DMS153 treated with DMSO at 0.1 percent for 48 hours (cell line): ENCODE results near the gene SOX5.
"Not testable (repeated sequence)": the region's sequence is repeated elsewhere in the genome, so short reads cannot be mapped to it uniquely, and the experiment has no call there.

Experiments
- DNase-seq: peaks from one replicate; lab custom pipeline; 2025; ENCODE audit not compliant: unreplicated experiment; lab: John Stamatoyannopoulos, UW

The SOX5 gene

DNA sequence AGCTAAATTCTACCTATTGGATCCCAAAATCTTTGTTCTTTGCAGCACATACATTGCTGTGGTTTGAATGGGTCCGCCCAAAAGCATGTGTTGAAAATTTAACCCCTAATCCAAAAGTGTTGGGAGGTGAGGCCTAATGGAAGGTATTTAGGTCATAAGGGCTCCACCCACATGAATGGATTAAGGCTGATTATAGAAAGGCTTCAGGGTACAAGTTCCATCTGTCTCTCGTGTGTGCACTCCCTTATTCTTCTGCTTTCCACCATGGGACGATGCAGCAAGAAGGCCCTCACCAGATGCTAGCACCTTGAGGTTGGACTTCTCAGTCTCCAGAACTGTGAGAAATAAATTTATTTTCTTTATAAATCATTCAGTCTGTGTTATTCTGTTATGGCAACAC is 190.9 kb downstream of the SOX5 start:
- DNase-seq: no peak

DNA sequence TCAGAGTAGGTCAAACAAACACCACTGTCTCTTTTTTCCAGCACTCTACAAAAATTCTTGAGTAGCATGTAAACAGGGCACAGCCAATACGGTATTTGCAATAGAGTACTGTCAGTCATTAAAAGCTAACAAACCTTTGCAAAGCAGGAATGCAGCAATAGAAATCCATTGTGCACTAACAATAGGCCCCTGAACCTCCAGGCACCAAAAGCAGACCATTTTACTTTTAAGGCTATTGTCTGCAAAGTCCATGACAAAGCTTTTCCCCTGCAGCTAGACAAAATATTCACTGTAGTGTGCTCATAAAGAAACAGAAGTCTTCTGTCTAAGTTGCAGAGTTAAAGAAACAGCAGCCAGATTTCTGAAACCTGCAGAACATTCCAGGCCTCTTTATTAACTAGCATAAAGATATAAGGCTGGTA is 191.9 kb downstream of the SOX5 start:
- DNase-seq: peak; percentile 60

DNA sequence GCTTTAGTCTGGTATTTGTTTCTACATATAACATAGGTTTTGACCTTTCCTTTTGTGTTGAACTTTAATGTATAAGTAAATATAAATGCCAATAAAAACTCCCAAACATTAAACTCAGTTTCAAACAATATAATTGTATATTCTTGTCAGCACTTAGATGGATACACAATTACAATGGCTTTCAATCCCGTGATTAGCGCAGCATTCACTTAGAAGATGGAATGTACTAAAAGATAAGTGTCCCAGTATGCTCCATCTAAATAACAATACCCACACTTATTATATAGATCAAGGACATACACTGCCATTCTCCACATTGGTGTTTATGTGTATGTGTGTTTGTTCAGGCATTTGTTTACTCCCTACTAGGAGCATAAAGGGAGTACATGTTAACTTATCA is 193.1 kb downstream of the SOX5 start:
- DNase-seq: no peak

DNA sequence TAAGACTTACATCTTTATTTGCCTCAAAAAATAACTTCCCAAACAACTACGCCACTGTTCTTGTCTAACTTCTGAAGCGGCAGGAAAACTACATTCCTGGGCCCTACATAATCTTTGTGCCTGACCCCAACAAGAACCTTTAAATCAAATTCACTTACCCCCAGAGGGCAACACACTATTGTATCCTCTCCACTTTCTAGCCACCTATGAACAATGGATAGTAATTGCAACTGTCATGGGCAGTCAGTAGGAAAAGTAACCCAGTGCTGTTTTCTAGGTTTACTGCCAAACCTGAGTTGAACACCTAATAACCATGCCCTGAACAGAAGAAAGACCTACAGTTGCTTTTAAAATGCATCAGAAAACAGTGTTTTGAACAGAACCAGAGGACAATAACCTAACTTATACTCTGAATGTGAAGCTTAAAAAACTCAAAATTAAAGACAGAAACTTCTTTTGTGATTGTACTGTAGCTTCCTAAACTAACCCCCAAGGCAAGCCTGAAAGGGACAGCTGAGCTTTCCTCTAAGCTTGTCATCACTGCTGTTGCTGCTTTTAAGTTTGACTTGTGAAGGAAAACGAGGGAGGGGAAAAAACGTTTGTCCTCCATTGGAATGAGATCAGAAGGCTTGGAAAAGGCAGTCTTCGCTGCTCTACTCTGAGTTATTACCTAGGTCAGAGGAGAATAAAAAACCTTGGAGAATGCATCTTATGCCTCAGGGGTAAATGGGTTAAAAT is 195.7 kb downstream of the SOX5 start:
- DNase-seq: no peak

DNA sequence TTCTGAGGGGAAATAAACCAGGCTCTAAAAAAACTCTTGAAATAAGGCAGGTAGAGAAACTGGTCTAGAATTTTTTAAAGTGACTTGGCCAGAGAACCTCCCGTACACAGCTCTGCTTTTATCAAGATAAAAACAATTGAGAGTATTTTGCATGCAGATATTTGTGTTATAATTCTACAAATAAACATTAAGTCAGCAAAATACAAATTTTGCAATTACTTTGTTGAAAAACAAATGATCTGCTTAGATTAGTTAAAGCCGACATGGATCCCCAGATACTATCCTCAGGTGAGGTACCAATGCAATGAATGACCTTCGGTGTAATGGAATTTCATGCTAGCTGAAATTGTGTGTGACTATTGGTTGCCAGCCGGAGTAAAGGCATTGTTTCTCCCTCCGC is 197.2 kb downstream of the SOX5 start:
- no peak for DNase-seq

DNA sequence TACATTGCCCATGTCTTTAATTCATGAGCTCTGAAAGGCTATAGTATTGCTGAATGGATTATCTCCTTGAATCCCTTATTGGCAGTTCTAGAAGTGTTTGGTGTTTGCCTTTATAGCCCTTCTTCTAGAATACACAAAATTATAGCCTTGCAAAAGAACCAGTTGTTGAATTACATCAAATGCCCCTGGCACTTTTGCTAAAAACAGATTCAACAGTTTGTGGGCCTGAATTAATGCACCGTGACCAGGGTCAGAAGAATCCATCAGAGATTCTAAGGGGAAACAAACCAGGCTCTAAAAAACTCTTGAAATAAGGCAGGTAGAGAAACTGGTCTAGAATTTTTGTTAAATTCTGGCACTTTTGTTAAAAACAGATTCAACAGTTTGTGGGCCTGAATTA is 197.8 kb downstream of the SOX5 start:
- DNase-seq: no peak

DNA sequence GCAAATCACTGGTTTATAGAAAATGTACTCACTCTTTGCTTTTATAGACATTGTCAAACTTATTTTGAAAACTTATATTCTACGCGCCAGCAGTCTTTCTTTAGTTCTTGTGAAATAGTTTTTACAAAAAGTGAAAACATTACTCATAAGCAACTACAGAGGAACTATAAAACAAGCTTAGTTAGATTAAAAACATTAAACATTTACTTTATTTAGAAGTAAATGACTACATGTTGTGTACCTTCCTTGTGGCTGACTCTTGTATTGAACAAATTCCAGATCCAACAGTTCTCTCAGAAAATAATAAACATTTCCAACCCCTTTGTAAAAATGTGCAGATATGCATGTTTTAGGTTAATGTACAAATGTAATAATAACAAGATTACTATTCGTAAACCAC is 198.5 kb downstream of the SOX5 start:
- DNase-seq: no peak

DNA sequence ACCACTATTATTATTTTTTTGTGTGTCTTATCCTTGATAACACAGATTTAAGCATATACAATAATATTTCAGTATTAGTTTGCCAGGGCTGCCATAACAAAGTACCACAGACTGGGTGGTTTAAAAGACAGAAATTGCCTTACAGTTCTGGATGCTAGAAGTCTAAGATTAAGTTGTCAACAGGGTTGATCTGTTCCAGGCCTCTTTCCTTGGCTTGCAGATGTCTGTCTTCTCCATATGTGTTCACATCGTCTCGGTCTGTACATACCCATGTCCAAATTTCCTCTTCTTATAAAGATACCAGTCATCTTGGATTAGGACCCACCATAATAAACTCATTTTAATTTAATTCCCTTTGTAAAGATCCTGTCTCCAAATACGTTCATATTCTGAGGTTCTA is 204.8 kb downstream of the SOX5 start:
- no peak for DNase-seq

DNA sequence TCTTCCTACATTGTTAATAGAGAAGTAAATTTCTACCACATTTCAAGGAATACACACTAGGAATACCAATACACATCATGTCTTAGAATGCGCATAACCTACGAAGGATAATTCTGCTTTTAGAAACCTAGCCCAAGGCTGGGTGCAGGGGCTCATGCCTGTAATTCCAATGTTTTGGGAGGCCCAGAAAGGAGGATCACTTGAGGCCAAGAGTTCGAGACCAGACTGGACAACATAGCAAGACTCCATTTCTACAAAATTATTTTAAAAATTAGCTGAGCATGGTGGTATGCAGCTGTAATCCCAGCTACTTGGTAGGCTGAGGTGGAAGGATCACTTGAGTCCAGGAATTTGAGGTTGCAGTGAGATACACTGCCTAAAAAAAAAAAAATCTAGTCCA is 206.9 kb downstream of the SOX5 start:
- no peak for DNase-seq

DNA sequence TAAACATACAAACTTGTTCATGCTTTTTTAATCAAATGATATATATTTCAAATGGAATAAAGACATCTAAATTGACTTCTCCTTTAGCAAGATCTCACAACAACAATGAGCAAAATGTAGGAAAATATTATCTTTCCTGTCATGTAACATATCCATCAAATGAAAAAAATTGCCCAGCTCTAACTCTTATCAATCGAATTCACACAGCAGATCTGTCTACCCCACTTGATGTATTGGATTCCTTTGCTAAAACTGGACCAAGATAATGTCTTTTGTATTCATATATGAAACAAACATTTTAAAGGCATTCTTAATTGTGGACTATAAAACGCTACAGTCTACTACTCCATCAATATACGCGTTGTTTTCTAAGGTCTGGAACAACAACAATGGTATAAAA is 218.0 kb downstream of the SOX5 start:
- DNase-seq: no peak

DNA sequence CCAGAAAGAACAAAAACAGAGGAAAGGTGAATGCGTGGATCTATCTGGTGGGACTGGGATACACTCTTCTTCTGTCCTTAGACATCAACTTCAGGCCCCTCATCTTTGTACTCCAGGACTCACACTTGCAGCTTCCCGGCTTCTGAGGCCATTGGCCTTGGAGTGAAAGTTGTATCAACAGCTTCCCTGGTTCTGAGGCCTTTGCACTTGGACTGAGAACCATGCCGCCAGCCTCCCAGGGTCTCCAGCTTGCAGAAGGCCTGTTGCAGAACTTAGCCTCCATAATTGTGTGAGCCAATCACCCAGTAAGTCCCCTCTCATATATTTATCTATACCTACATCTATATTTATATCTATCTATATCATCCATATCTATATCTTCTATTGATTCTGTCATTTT is 218.4 kb downstream of the SOX5 start:
- no peak for DNase-seq

DNA sequence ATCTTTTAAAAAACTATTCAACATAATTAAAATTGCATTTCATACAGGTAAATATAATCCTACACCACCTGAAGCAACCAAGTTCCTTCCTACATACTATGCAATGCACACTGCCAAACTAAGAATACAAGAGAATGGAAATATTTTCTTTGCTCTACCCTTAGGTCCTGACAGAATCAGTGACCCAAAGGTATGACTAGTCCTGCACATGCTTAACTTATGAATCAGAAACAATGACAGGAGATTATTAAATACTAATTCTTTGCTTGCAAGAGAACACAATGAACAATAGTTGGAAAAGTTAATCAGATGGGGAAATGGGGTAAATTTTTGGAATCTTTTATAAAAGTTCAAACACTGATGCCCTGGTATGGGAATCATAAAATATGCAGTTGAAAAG is 220.1 kb downstream of the SOX5 start:
- DNase-seq: no peak

DNA sequence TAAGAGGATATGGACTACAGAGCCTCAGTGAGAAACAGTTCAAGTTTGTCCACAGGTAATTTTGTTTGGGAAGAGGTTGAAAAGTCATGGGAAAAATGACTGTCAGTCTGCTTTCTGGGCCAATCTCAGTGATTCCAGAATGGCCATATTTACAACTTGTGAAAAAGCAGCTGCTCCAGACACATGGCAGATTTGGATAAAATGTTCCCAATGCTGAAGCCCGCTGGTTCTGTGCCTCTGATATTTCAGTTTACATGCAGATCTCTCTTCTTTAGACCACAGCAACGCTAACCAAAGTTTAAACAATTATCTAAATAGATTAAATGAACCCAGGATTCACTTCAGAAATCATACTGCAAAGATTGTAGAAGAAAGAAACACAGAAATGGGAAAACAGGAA is 222.8 kb downstream of the SOX5 start:
- DNase-seq: no peak

DNA sequence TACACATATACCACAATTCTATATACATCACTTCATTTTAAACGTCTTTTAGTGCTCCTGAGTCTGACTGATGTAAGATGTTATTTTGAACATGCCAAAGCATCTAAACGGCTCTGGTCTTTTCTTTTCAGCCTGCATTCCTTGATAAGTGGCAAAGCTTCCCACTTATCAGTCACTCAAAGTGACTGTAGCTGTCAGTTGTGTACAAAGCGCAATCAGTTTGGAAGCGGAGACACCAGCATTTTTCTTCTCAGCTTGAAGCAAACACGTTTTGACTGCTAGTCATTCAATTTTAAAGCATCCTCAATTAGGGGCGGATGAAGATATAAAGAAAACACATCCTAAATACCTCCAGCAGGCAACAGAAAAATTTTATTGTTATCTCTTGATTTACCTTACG is 226.8 kb downstream of the SOX5 start:
- no peak for DNase-seq

DNA sequence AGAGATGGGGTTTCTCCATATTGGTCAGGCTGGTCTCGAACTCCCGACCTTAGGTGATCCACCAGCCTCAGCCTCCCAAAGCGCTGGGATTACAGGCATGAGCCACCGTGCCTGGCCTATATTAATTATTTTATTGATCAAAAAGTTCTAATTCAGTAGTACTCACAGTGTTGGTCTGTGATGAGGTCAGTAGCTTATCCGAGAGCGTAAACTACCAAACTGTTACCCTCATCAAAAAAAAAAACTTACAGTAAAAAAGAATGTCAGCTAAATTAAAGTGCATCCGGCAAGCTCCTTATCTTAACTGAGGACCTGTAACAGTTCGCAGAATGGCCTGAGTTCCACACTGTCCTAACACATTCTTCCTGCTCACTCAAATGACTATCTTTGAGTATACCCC is 228.2 kb downstream of the SOX5 start:
- DNase-seq: no peak

DNA sequence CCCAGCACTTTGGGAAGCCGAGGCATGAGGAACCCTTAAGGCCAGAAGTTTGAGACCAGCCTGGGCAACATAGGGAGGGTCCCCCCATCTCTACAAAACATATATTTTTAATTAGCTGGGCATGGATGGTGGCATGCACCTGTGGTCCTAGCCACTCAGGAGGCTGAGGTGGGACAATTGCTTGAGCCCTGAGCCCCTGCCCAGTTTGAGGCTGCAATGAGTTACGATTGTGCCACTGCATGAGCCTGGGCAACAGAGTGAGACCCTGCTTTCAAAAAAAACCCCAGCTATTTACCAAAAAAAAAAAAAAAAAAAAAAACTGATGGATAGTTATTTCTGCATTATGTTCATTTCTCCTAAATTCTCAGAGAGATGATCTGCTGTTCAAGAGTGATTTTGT is 230.0 kb downstream of the SOX5 start:
- DNase-seq: no peak

DNA sequence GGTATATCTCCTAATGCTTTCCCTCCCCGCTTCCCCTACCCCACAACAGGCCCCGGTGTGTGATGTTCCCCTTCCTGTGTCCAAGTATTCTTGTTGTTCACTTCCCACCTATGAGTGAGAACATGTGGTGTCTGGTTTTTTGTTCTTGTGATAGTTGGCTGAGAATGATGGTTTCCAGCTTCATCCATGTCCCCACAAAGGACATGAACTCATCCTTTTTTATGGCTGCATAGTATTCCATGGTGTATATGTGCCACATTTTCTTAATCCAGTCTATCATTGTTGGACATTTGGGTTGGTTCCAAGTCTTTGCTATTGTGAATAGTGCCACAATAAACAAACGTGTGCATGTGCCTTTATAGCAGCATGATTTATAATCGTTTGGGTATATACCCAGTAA is 239.1 kb downstream of the SOX5 start:
- not testable (repeated sequence) for DNase-seq

DNA sequence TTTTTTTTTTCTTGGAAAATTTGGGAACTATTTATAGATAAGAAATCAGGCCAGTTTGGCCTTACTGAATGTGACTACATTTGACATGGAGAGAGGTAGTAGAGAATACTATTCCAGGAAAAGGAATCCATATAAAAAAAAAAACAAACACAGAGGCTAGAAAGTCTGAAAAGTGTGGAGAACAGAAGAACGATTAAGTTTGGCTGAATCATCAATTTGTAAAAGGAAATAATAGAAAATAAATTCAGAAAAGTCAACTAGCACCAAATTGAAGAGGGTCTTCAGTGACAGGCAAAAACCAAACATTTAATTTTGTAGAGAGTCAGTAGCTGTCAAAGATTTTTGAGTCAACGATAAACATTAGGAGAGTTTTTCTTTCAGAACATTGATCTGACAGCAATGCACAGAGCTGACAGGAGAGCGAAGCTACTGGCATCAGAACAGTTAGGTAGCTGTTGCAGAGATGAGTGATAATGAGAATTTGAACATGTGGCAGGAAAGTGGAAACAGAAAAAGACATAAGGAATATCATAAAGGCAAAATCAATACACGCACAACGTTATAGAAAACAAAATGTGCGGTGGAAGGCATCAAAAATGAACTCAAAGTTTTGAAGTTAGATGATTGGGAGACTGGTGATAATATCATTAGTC is 241.2 kb downstream of the SOX5 start:
- no peak for DNase-seq

DNA sequence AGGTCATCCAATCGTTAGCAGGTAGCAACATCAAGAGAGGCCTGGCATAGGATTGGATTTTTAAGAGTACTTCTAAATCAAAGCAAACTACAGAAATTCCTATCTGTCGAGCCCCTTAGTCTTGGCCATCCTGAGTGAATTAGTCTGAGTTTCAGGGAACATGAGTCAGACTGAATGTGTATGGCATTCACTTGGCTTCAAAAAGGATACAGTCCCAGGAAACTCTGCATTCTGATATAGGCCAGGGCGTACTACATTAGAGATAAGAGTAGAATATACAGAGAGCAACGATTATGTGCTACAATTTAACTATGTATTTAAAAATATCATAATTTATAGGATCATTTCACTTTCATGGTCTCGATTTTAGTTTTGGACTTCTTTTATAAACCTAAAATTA is 242.2 kb downstream of the SOX5 start:
- no peak for DNase-seq

DNA sequence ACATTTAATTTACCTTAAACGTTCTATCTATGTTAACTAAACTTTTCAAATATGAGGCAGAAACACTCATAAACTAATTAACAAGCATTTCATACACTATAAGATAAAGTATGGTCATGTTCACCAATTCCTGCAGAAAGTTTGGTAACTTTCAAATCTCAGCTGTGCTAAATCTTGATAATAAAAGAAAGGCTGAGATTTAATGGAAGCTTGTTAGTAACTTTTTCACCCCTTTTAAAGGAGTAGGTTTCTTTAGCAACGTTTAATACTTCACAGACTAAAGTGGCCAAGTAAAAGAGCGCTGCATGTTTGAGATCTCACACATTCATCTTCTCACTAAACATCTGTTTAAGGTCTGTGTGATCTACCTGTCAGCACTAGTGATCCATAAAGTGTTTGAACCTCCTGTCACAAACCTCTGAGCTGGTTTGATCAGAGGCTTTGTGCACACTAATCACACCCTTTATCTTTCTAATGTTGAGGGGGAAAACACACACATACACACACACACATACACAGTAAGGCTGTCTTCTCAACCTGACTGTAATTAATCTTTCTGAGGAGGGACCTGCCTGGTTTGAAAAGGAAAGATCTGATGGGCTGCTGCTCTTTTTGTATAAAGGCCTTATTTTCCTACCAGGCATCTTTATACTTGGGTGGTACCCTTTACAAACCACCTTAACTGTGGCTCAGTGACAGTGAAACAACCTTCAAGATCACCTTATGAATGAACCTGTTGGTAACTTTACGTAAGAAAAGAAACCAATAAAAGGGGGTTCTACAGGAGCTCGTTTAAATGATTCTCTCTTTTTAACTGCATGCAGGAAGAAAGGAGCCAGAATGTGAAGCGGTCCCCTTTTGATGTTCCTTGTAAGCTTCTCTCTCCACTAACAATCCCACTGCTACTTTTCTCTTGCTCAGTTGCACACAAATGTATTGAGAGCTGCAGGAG is 244.2 kb downstream of the SOX5 start:
- DNase-seq: no peak

DNA sequence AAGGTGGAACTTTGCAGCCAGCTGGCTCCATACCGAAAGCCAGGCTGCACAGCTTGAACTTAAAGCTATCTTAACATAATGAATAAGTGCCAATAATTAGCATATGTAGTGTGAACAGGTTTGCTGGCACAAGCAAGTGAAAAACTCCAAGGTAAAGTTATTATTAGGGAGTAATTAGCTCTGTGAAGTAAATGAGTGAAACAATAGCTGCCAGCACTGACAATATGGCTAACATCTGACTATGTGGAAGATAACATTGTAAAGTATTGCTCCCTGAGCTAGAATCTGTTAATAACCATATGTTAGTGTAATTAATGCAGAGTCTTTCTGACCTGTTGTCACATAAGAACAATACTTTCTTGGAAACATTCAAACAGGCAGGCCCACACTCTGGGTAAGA is 246.4 kb downstream of the SOX5 start:
- DNase-seq: no peak

DNA sequence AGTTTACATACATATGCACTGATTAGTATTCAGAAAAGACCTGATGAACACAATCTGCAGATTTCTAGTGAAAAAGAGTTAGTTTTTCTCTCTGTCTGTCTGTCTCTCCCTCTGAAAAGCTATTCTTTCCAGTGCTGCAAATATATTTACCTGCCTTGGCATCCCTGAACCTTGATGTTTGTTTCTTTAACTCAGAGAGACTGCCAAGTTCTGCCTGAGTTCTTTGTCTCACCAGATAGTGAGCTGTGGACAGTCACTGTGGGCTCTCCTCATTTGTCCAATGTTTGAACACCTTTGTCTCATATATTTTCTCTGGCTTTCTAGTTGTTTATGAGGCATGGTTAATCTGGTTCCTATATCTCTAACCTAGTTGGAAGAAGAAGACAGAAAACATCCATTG is 250.4 kb downstream of the SOX5 start:
- no peak for DNase-seq
